Body of pancreas (tissue), 4 donors: ENCODE measurements around the gene TUT7. TPM values are rescaled to one million over a fixed set of nuclear protein-coding genes. Genes with fewer than 3 reads are reported as not detected.

Experiments
- ATAC-seq: fragments of 150-250 bp; one replicate; pipeline ENCODE4 v1.9.1; 2016
- DNase-seq, 4 donors: peaks; one replicate each; pipeline ENCODE4 v3.0.0-alpha.2; 2019
- H3K27ac ChIP-seq, 4 donors: fragments of 200-600 bp; sonication (generic); 1 replicate in 3 of 4; 2 replicates in 1 of 4; pipeline versions ENCODE4 v1.5.1 to v1.6.1; 2016 to 2019; ENCODE audit warnings: mild to moderate bottlenecking in 1 of 4, mixed read lengths in 1 of 4, moderate library complexity in 1 of 4
- H3K27me3 ChIP-seq, 2 donors: fragments of 200-600 bp; sonication (generic); one replicate each; pipeline ENCODE4 v1.6.0; 2016; ENCODE audit warnings: mild to moderate bottlenecking in 1 of 2
- H3K36me3 ChIP-seq, 2 donors: fragments of 200-600 bp; sonication (generic); replicated peaks in 1 of 2; 2 replicates each; pipeline ENCODE4 v1.5.1; 2016; ENCODE audit warnings: low read depth in 2 of 2; ENCODE audit not compliant: insufficient read depth in 1 of 2
- H3K4me1 ChIP-seq: fragments of 200-600 bp; sonication (generic); one replicate; pipeline ENCODE4 v1.6.0; 2016
- H3K4me3 ChIP-seq, 2 donors: fragments of 200-600 bp; sonication (generic); 1 replicate in 1 of 2; 2 replicates in 1 of 2; pipeline ENCODE4 v1.5.1; 2016 to 2019
- H3K9me3 ChIP-seq, 3 donors: fragments of 200-600 bp; sonication (generic); 1 replicate in 2 of 3; 2 replicates in 1 of 3; pipeline ENCODE4 v1.5.1; 2016
- CTCF ChIP-seq, 7 experiments: fragments of 450-650 bp in 4 of 7; fragments of 200-600 bp in 3 of 7; sonication (generic) in 3 of 7; IDR thresholded peaks; one replicate each; pipeline ENCODE4 v1.5.1; 2016 to 2019; ENCODE audit warnings: antibody characterized with exemption in 7 of 7
- POLR2A ChIP-seq, 3 donors: fragments of 450-650 bp; IDR thresholded peaks; one replicate each; pipeline ENCODE4 v1.6.1; 2016; ENCODE audit warnings: antibody characterized with exemption in 3 of 3, mild to moderate bottlenecking in 2 of 3
- WGBS, 2 donors: methylation state at CpG; one replicate each; pipeline ENCODE4 v1.1.5; 2017; 5-methylcytosine and 5-hydroxymethylcytosine counted together
- intact Hi-C: fragments of 100-400 bp; cut with DNase I; formaldehyde crosslinking; loops from one replicate; pipeline ENCODE4 v1.15.1; 2023
- total RNA-seq, 2 donors: library from RNA; depleted of rRNA; stranded (reverse); fragments of >200 nt; gene quantifications; one replicate each; pipeline ENCODE4 v1.1.0, GENCODE V29; 2016

The TUT7 gene
- total RNA-seq, 2 donors from 2014 or later = 24.4 to 60.3 TPM

- no peak overlapping the region for H3K4me3 ChIP-seq
- TF ChIP-seq CTCF (IDR thresholded peaks at IDR 0.05) (no peak), POLR2A (IDR thresholded peaks at IDR 0.05) (no peak)
- ATAC-seq = peak; percentile 18
- DNase-seq = no peak
- no peaks in the 10 kb centered on the region for H3K27me3 ChIP-seq
- peaks cover 6% of the 10 kb centered on the region for H3K4me1 ChIP-seq
- WGBS, 2 donors = 61 to 69% methylated on average over 3 of the region's 3 CpGs
- intact Hi-C loops = no loop called here
- peaks cover 15 to 33% of the 10 kb centered on the region in 2 donors for H3K36me3 ChIP-seq
- no peaks in the 10 kb centered on the region for H3K9me3 ChIP-seq
- H3K27ac ChIP-seq = peak overlapping the region in 1 of 4 donors; percentile 48
Measured at GRCh38 chr9:86341007-86341491, 13.2 kb downstream of the TUT7 start.

- 44 to 100% methylated on average over 1 of the region's 1 CpG for WGBS, 2 donors
- intact Hi-C loops = no loop called here
Measured at GRCh38 chr9:86340356-86341006, 13.7 kb downstream of the TUT7 start.

GRCh38 chr9:86337469-86338108 lies 16.6 kb downstream of the TUT7 start:
- no peak for ATAC-seq
- Histone ChIP-seq H3K4me3 (no peak overlapping the region), H3K36me3 (peaks cover 15 to 25% of the 10 kb centered on the region in 2 donors), H3K4me1 (peaks cover 6% of the 10 kb centered on the region), H3K27me3 (no peaks in the 10 kb centered on the region), H3K27ac (no peak overlapping the region), H3K9me3 (no peaks in the 10 kb centered on the region)
- intact Hi-C loops = no loop called here
- 69 to 83% methylated on average over 9 of the region's 9 CpGs for WGBS, 2 donors
- DNase-seq = no peak
- TF ChIP-seq POLR2A (IDR thresholded peaks at IDR 0.05) (no peak), CTCF (IDR thresholded peaks at IDR 0.05) (no peak)

More at GRCh38 chr9:86340356-86341006, 13.7 kb downstream of the TUT7 start:
- H3K4me3 ChIP-seq = no peak overlapping the region
- peaks cover 6% of the 10 kb centered on the region for H3K4me1 ChIP-seq
- H3K27ac ChIP-seq = peak overlapping the region in 1 of 4 donors; percentile 48
- no peak for DNase-seq
- no peaks in the 10 kb centered on the region for H3K27me3 ChIP-seq
- ATAC-seq = no peak
- H3K9me3 ChIP-seq = no peaks in the 10 kb centered on the region
- no peak for TF ChIP-seq POLR2A (IDR thresholded peaks at IDR 0.05)
- peaks cover 15 to 32% of the 10 kb centered on the region in 2 donors for H3K36me3 ChIP-seq

GRCh38 chr9:86336058-86336457 lies 18.2 kb downstream of the TUT7 start:
- intact Hi-C loops = no loop called here

More at GRCh38 chr9:86336058-86336457, 18.2 kb downstream of the TUT7 start:
- TF ChIP-seq POLR2A (IDR thresholded peaks at IDR 0.05) (no peak), CTCF (IDR thresholded peaks at IDR 0.05) (no peak)
- peaks cover 15 to 23% of the 10 kb centered on the region in 2 donors for H3K36me3 ChIP-seq
- no peaks in the 10 kb centered on the region for H3K9me3 ChIP-seq
- H3K4me3 ChIP-seq = no peak overlapping the region
- no peak for DNase-seq
- no peak for ATAC-seq
- H3K27ac ChIP-seq = no peak overlapping the region
- 73 to 82% methylated on average over 1 of the region's 1 CpG for WGBS, 2 donors
- no peaks in the 10 kb centered on the region for H3K4me1 ChIP-seq
- no peaks in the 10 kb centered on the region for H3K27me3 ChIP-seq
